ENCODE results near the gene PMF1.
A peak's percentile ranks its signal among the peaks of the same experiment; 100 is the strongest.
"Not testable (repeated sequence)": the region's sequence is repeated elsewhere in the genome, so short reads cannot be mapped to it uniquely, and the experiment has no call there.

Gene PMF1

GRCh38 chr1:156212833-156213643 is at the start of gene PMF1:
PMF1 (plus strand) TSS chr1:156213007; CDS start chr1:156213016, 9 bp downstream.
- DNase-seq (ENCODE audit: low read depth), result peak; percentile 93

GRCh38 chr1:156163712-156164111 is 49.1 kb upstream of the PMF1 start:
- no peak for DNase-seq (ENCODE audit: low read depth)

- DNase-seq (ENCODE audit: low read depth), result no peak
Observed at GRCh38 chr1:156164125-156164831, 48.5 kb upstream of the PMF1 start.

GRCh38 chr1:156165083-156165482 is 47.7 kb upstream of the PMF1 start:
- no peak for DNase-seq (ENCODE audit: low read depth)

GRCh38 chr1:156167536-156167935 is 45.3 kb upstream of the PMF1 start:
- DNase-seq (ENCODE audit: low read depth), result no peak

GRCh38 chr1:156172696-156173470 is 39.9 kb upstream of the PMF1 start:
- no peak for DNase-seq (ENCODE audit: low read depth)

DNA sequence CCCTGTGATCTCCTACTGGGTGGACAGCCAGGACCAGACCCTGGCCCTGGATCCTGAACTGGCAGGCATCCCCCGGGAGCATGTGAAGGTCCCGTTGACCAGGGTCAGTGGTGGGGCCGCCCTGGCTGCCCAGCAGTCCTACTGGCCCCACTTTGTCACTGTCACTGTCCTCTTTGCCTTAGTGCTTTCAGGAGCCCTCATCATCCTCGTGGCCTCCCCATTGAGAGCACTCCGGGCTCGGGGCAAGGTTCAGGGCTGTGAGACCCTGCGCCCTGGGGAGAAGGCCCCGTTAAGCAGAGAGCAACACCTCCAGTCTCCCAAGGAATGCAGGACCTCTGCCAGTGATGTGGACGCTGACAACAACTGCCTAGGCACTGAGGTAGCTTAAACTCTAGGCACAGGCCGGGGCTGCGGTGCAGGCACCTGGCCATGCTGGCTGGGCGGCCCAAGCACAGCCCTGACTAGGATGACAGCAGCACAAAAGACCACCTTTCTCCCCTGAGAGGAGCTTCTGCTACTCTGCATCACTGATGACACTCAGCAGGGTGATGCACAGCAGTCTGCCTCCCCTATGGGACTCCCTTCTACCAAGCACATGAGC is 36.1 kb upstream of the PMF1 start:
- no peak for DNase-seq (ENCODE audit: low read depth)

GRCh38 chr1:156177919-156178654 is 34.7 kb upstream of the PMF1 start:
- DNase-seq (ENCODE audit: low read depth), result no peak

DNA sequence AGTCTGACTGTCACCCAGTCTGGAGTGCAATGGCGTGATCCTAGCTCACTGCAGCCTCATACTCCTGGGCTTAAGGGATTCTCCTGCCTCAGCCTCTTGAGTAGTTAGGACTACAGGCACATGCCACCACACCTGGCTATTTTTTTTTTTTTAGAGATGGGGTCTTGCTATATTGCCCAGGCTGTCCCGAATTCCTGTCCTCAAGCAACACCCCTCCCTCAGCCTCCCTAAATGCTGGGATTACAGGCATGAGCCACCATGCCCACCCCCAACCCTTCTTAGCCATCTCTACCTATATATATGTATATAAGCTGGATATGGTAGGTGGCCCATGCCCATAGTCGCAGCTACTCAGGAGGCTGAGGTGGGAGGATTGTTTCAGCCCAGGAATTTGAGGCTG is 32.3 kb upstream of the PMF1 start:
- no peak for DNase-seq (ENCODE audit: low read depth)

- DNase-seq (ENCODE audit: low read depth), result not testable (repeated sequence)
Observed at GRCh38 chr1:156181391-156181924, 31.3 kb upstream of the PMF1 start.

DNA sequence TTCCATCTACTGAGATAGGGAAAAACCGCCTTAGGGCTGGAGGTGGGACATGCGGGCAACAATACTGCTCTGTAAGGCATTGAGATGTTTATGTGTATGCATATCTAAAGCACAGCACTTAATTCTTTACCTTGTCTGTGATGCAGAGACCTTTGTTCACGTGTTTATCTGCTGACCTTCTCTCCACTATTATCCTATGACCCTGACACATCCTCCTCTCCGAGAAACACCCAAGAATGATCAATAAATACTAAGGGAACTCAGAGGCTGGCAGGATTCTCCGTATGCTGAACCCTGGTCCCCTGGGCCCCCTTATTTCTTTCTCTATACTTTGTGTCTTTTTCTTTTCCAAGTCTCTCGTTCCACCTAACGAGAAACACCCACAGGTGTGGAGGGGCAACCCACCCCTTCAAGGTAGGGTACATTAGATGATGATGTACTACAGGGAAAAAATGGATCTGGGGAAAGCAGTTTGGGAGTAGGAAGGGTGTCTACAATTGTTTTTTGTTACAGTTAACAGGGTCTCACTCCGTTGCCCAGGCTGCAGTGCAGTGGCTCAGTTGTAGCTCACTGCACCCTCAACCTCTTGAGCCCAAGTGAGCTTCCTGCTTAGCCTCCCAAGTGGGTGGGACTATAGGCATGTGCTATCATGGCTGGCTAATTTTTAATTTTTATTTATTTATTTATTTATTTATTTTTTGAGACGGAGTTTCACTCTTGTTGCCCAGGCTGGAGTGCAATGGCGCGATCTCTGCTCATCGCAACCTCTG is 30.6 kb upstream of the PMF1 start:
- not testable (repeated sequence) for DNase-seq (ENCODE audit: low read depth)

DNA sequence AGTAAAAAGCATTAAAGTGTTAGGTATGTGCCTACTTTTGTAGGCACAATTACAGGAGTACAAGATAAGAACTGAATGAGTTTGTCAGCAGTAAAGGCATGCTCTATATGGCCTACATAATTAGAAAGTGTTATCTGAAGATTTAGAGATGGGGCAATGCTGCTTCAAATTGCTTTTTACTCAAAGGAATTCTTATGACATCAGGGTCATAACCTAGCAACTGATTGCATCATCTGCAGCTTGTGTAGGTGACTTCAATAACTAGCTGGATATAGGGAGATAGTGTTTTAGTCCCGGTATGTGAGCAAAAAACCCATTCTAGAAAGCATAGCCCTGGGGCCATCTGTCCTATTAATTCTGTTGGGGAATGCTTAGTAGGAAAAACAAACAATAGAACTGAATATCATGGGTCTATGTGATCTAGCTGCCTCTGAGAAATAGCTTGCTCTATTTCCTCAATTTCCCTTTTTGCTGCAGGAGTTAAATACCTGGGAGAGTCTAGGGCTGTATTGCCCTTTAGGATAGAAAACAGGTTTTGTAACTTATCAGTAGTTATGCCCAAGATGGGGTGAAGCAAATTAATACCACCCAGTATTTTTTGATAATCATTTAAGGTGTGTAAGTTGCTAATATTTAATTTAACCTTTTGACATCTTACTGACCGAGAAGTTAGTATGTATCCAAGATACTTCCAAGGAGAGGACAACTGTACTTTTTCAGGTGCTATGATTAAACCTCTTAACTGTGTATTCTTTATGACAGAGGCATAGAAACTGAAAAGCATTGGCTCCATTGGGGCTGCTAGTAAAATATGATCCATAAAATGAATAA is 26.2 kb upstream of the PMF1 start:
- DNase-seq (ENCODE audit: low read depth), result not testable (repeated sequence)

GRCh38 chr1:156190265-156190664 is 22.5 kb upstream of the PMF1 start:
- not testable (repeated sequence) for DNase-seq (ENCODE audit: low read depth)

DNA sequence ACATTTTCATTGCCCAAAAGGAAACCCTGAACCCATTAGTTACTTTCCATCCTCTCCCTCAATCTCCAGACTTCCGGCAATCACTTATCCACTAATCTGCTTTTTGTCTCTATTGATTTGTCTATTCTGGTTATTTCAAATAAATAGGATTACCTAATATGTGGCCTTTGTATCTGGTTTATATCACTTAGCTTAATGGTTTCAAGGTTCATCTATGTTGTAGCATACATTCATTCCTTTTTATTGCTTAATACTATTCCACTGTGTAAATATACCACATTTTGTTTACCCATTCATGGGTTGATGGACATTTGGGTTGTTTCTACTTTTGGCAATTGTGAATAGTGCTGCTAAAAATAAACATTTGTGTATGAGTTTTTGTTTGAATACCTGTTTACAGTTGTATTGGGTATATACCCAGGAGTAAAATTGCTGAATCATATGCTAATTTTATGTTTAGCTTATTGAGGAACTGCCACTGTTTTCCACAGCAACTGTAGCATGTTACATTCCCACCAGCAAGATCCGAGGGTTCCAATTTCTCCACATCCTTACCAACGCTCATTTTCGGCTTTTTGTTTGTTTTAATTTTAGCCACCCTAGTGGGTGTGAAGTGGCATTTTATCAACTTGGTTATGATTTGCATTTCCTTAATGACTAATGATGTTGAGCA is 21.4 kb upstream of the PMF1 start:
- no peak for DNase-seq (ENCODE audit: low read depth)

GRCh38 chr1:156193208-156193487 is 19.7 kb upstream of the PMF1 start:
- DNase-seq (ENCODE audit: low read depth), result no peak

DNA sequence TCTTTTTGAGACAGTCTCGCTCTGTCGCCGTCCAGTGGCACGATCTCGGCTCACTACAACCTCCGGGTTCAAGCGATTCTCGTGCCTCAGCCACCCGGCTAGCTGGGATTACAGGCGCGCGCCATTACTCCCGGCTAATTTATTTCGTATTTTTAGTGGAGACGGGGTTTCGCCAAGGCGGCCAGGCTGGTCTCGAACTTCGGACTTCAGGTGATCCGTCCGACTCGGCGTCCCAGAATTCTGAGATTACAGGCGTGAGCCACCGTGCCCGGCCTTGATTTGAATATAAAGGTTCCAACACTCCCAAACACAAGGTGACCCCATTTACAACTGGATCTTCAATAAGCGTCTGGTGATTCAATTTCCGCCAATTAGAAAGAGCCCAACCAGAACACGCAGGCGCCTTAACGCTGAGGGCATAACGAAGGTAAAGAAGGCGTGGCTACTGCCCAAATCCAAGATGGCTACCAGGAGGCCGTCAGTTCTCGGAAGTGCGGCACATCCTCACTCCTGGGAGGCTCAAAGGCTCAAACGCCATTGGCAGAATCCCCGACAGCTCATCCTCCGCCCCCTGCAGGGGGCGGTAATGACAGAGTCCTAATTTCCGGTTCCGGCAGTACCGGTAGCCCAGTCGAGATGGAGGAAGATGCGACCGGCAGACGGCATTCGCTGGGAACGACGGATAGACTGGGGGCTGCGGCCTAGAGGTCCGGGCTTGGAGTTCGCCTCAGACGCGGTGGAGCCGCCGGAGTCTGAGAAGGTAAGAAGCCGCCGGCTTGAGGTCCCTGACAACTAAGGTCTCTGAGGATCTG is 19.1 kb upstream of the PMF1 start, which contains the start of gene SLC25A44:
Gene SLC25A44 (plus strand): TSS at position 617 of the 812 bp plus-strand sequence. CDS start 5,744 bp downstream, outside the sequence.
- DNase-seq (ENCODE audit: low read depth), result peak; percentile 94

GRCh38 chr1:156194300-156194652 is 18.5 kb upstream of the PMF1 start:
- DNase-seq (ENCODE audit: low read depth), result no peak

DNA sequence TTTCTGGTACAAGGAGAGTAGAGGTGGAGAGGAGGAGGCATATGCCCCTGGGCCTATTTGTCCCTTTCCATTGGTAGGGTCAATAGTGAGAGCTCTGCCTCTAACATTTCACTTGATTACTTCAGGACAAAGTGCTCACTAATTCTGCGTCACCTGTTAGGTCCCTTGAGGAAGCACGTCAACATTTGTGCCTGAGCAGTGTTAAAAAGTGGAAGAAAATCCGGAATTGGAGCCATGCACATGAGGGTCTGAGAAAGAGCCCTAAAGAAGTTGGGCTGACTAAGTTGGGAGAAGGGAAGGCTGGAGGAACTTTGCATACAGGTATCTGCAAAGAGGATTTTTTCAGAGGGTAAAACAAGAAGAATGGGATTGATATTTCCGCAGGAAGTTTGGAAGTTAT is 17.0 kb upstream of the PMF1 start:
- no peak for DNase-seq (ENCODE audit: low read depth)

Data from T-helper 22 cell (primary cell).